SK-N-SH treated with all-trans-retinoic acid at 6 μM for 48 hours (cell line): ENCODE results near the gene POU2F1.

Source experiments
- ATAC-seq: fragments of 200-7000 bp; cut with Tn5 transposase; 3 replicates; pipeline ENCODE4 v1.9.1; 2020; ENCODE audit warnings: mild to moderate bottlenecking, moderate library complexity
- ARNTL ChIP-seq: fragments of 450-650 bp; formaldehyde crosslinking; IDR thresholded peaks from 2 replicates; pipeline ENCODE4 v1.5.0; 2020; ENCODE audit warnings: low read depth, mild to moderate bottlenecking, moderate library complexity, borderline replicate concordance
- BACH2 ChIP-seq: fragments of 250-450 bp; sonication (Bioruptor Pico); IDR thresholded peaks from 2 replicates; pipeline ENCODE4 v1.9.0; 2021; ENCODE audit warnings: mild to moderate bottlenecking, borderline replicate concordance
- CSDC2 ChIP-seq: fragments of 250-450 bp; sonication (Bioruptor Pico); IDR thresholded peaks from 2 replicates; pipeline ENCODE4 v1.5.0; 2020; ENCODE audit warnings: mild to moderate bottlenecking, moderate library complexity
- CSRNP3 ChIP-seq: fragments of 250-450 bp; sonication (Bioruptor Pico); IDR thresholded peaks from 2 replicates; pipeline ENCODE4 v1.5.1; 2021; ENCODE audit warnings: mild to moderate bottlenecking, moderate library complexity
- ISL1 ChIP-seq: fragments of 250-450 bp; sonication (Bioruptor Pico); IDR thresholded peaks from 2 replicates; pipeline ENCODE4 v2.1.2; 2022; ENCODE audit warnings: mild to moderate bottlenecking, moderate library complexity
- OSR1 ChIP-seq: fragments of 250-450 bp; sonication (Bioruptor Pico); IDR thresholded peaks from 2 replicates; pipeline ENCODE4 v1.8.0; 2022; ENCODE audit warnings: moderate library complexity, mild to moderate bottlenecking, inconsistent platforms
- PATZ1 ChIP-seq: fragments of 250-450 bp; sonication (Bioruptor Pico); IDR thresholded peaks from 2 replicates; pipeline ENCODE4 v1.8.0; 2020; ENCODE audit warnings: mild to moderate bottlenecking, moderate library complexity, borderline replicate concordance
- PPARA ChIP-seq: fragments of 250-450 bp; sonication (Bioruptor Pico); IDR thresholded peaks from 2 replicates; pipeline ENCODE4 v1.5.0; 2020; ENCODE audit warnings: mild to moderate bottlenecking, borderline replicate concordance
- RARB ChIP-seq: fragments of 250-450 bp; sonication (Bioruptor Pico); IDR thresholded peaks from 2 replicates; pipeline ENCODE4 v1.8.0; 2021; ENCODE audit warnings: mild to moderate bottlenecking, moderate library complexity
- SNAI2 ChIP-seq: fragments of 250-450 bp; sonication (Bioruptor Pico); IDR thresholded peaks from 2 replicates; pipeline ENCODE4 v1.5.0; 2020; ENCODE audit warnings: mild to moderate bottlenecking, moderate library complexity
- TCF4 ChIP-seq: fragments of 250-450 bp; sonication (Bioruptor Pico); IDR thresholded peaks from 2 replicates; pipeline ENCODE4 v1.8.0; 2021; ENCODE audit warnings: mild to moderate bottlenecking, moderate library complexity, borderline replicate concordance
- TOX ChIP-seq: fragments of 250-450 bp; sonication (Bioruptor Pico); IDR thresholded peaks from 2 replicates; pipeline ENCODE4 v1.8.0; 2021; ENCODE audit warnings: mild to moderate bottlenecking, moderate library complexity, borderline replicate concordance
- TSHZ2 ChIP-seq: fragments of 250-450 bp; sonication (Bioruptor Pico); IDR thresholded peaks from 2 replicates; pipeline ENCODE4 v1.5.0; 2020; ENCODE audit warnings: mild to moderate bottlenecking, moderate library complexity
- ZC3H10 ChIP-seq: fragments of 250-450 bp; sonication (Bioruptor Pico); IDR thresholded peaks from 2 replicates; pipeline ENCODE4 v1.5.1; 2021; ENCODE audit warnings: mild to moderate bottlenecking, moderate library complexity
- ZFP3 ChIP-seq: fragments of 250-450 bp; sonication (Bioruptor Pico); IDR thresholded peaks from 2 replicates; pipeline ENCODE4 v1.5.0; 2020; ENCODE audit warnings: mild to moderate bottlenecking, moderate library complexity
- ZFP30 ChIP-seq: fragments of 450-650 bp; formaldehyde crosslinking; IDR thresholded peaks from 2 replicates; pipeline ENCODE4 v1.5.0; 2022; ENCODE audit warnings: mild to moderate bottlenecking, moderate library complexity
- ZNF565 ChIP-seq: fragments of 450-650 bp; formaldehyde crosslinking; conservative IDR thresholded peaks from 2 replicates; pipeline ENCODE4 v1.5.0; 2020; ENCODE audit warnings: low read depth, mild to moderate bottlenecking, moderate library complexity
- ZNF70 ChIP-seq: fragments of 450-650 bp; formaldehyde crosslinking; IDR thresholded peaks from 2 replicates; pipeline ENCODE4 v1.5.0; 2020; ENCODE audit warnings: mild to moderate bottlenecking, moderate library complexity
- ZNF8 ChIP-seq: fragments of 450-650 bp; formaldehyde crosslinking; IDR thresholded peaks from 2 replicates; pipeline ENCODE4 v1.5.0; 2020; ENCODE audit warnings: mild to moderate bottlenecking, moderate library complexity
- TF ChIP-seq, protein P1 (sequence below): fragments of 250-450 bp; sonication (Bioruptor Pico); IDR thresholded peaks from 2 replicates; pipeline ENCODE4 v1.8.0; 2021; ENCODE audit warnings: low read depth, mild to moderate bottlenecking, moderate library complexity, borderline replicate concordance
- TF ChIP-seq, protein P2 (sequence below): fragments of 250-450 bp; sonication (Bioruptor Pico); IDR thresholded peaks from 2 replicates; pipeline ENCODE4 v1.5.1; 2020; ENCODE audit warnings: low read depth, mild to moderate bottlenecking, moderate library complexity

POU2F1 gene

GRCh38 chr1:167440345-167440744 is 219.7 kb downstream of the POU2F1 start:
- ATAC-seq, result no peak
- TF ChIP-seq RARB (no peak), ZNF565 (CRISPR knock-in tag) (no peak), OSR1 (CRISPR knock-in tag) (no peak), ISL1 (CRISPR knock-in tag) (no peak), ZNF70 (no peak), PPARA (CRISPR knock-in tag) (no peak), ZFP30 (CRISPR knock-in tag) (no peak), CSDC2 (CRISPR knock-in tag) (no peak), TCF4 (CRISPR knock-in tag) (no peak), TSHZ2 (CRISPR knock-in tag) (no peak), CSRNP3 (CRISPR knock-in tag) (no peak), ZC3H10 (CRISPR knock-in tag) (no peak), PATZ1 (no peak), ARNTL (no peak), SNAI2 (CRISPR knock-in tag) (no peak), ZNF8 (CRISPR knock-in tag) (no peak), BACH2 (CRISPR knock-in tag) (no peak)
- TF ChIP-seq, protein P1, sequence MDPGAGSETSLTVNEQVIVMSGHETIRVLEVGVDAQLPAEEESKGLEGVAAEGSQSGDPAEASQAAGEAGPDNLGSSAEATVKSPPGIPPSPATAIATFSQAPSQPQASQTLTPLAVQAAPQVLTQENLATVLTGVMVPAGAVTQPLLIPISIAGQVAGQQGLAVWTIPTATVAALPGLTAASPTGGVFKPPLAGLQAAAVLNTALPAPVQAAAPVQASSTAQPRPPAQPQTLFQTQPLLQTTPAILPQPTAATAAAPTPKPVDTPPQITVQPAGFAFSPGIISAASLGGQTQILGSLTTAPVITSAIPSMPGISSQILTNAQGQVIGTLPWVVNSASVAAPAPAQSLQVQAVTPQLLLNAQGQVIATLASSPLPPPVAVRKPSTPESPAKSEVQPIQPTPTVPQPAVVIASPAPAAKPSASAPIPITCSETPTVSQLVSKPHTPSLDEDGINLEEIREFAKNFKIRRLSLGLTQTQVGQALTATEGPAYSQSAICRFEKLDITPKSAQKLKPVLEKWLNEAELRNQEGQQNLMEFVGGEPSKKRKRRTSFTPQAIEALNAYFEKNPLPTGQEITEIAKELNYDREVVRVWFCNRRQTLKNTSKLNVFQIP (CRISPR knock-in tag), result no peak

DNA sequence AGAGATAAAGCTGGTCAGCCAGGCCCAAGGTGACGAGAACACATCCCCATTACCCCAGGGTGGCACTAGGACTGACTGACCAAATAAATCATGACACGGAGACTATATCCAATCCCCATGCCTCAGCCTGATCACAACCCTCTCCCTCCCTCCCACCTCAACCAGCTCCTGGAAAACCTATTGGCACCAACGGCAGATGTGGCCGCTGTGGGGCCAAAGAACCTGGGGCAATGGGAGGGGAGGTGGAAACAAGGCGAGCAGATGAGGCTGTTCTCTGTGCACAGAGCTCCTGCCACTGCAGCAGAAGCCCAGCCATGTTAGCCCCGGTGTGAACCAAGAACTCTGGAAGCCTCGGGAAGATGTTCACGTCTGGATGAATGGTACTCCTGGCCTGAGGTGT is 220.1 kb downstream of the POU2F1 start:
- TF ChIP-seq, protein P2, sequence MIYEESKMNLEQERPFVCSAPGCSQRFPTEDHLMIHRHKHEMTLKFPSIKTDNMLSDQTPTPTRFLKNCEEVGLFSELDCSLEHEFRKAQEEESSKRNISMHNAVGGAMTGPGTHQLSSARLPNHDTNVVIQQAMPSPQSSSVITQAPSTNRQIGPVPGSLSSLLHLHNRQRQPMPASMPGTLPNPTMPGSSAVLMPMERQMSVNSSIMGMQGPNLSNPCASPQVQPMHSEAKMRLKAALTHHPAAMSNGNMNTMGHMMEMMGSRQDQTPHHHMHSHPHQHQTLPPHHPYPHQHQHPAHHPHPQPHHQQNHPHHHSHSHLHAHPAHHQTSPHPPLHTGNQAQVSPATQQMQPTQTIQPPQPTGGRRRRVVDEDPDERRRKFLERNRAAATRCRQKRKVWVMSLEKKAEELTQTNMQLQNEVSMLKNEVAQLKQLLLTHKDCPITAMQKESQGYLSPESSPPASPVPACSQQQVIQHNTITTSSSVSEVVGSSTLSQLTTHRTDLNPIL (CRISPR knock-in tag), result no peak
- no peak for TF ChIP-seq OSR1 (CRISPR knock-in tag)
- TF ChIP-seq BACH2 (CRISPR knock-in tag), result no peak
- TF ChIP-seq ISL1 (CRISPR knock-in tag), result no peak

GRCh38 chr1:167441222-167441621 is 220.5 kb downstream of the POU2F1 start:
- ATAC-seq, result no peak
- TF ChIP-seq ZNF565 (CRISPR knock-in tag) (no peak), ZFP3 (CRISPR knock-in tag) (no peak), ARNTL (no peak), SNAI2 (CRISPR knock-in tag) (no peak), ZNF8 (CRISPR knock-in tag) (no peak), OSR1 (CRISPR knock-in tag) (no peak), CSDC2 (CRISPR knock-in tag) (no peak), ZC3H10 (CRISPR knock-in tag) (no peak), RARB (no peak), TCF4 (CRISPR knock-in tag) (no peak), BACH2 (CRISPR knock-in tag) (no peak), TSHZ2 (CRISPR knock-in tag) (no peak), TOX (CRISPR knock-in tag) (no peak), PATZ1 (no peak)
- TF ChIP-seq, protein P1 (CRISPR knock-in tag), result no peak

More for the DNA sequence above, 220.1 kb downstream of the POU2F1 start:
- no peak for ATAC-seq
